ENCODE measurements around the gene FHOD3. TPM values are rescaled to one million over a fixed set of nuclear protein-coding genes. Genes with fewer than 3 reads are reported as not detected.

The FHOD3 gene
- total RNA-seq, 1 experiment from 2014 or later: 22.7 TPM

DNA sequence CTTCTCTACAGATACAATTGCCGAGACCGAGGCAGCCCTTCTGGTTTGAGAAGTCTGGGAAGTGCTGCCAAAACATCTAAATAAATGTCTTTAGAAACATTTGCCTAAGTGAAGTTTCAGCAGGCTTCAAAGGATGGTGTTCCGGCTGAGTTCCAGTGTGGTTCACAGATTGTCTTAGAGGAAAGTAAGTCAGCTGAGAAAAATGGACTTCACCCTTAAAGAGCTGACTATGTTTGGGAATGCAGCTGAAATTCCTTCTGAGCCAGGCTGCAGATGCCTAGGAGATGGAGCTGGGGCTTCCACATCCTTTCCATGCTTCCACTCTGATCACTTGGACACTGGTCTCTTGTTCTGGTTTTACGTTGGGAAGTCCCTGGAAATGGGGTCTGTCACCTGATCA, 83.6 kb downstream of the FHOD3 start:
- POLR2A ChIA-PET: interaction anchor here (0.6 kb wide), 1 partner anchor 1592 kb away, joined by 3 read pairs; no protein-coding TSS in a partner anchor
- no TSS peak for BruUV-seq (replicated peaks)
- in situ Hi-C loops (cut with HindIII; ENCODE audit: low pct_unique_long_range_greater_than_20kb, low sequenced_read_pairs): no loop called here

DNA sequence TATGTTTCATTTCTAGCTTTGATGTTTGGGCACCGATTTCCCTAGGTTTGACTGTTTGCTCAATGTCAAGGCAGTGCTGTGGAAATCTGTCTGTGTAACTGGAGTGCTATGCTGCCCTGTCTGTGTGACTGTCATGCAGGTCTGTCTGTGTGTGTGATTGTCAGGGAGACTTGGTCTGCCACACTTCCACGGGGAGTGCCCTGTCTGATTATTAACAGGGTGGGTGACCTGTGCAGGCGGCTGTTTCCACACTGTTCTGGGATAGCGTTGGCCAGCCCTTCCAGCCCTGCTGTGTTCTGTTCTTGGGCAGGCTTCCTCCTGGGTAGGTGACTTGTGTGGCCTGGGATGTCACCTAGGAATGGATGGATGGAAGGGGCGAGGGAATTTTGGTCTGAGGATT, 85.3 kb downstream of the FHOD3 start:
- no peak for TF ChIP-seq POLR2AphosphoS5 (IDR thresholded peaks at IDR 0.05; ENCODE audit: low read depth, low read length)
- TF ChIP-seq, protein P1, sequence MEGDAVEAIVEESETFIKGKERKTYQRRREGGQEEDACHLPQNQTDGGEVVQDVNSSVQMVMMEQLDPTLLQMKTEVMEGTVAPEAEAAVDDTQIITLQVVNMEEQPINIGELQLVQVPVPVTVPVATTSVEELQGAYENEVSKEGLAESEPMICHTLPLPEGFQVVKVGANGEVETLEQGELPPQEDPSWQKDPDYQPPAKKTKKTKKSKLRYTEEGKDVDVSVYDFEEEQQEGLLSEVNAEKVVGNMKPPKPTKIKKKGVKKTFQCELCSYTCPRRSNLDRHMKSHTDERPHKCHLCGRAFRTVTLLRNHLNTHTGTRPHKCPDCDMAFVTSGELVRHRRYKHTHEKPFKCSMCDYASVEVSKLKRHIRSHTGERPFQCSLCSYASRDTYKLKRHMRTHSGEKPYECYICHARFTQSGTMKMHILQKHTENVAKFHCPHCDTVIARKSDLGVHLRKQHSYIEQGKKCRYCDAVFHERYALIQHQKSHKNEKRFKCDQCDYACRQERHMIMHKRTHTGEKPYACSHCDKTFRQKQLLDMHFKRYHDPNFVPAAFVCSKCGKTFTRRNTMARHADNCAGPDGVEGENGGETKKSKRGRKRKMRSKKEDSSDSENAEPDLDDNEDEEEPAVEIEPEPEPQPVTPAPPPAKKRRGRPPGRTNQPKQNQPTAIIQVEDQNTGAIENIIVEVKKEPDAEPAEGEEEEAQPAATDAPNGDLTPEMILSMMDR (IDR thresholded peaks at IDR 0.05): no peak
- TF ChIP-seq TCF7L2 (IDR thresholded peaks at IDR 0.05; ENCODE audit: low read depth, low read length): no peak
- TF ChIP-seq, protein P2, sequence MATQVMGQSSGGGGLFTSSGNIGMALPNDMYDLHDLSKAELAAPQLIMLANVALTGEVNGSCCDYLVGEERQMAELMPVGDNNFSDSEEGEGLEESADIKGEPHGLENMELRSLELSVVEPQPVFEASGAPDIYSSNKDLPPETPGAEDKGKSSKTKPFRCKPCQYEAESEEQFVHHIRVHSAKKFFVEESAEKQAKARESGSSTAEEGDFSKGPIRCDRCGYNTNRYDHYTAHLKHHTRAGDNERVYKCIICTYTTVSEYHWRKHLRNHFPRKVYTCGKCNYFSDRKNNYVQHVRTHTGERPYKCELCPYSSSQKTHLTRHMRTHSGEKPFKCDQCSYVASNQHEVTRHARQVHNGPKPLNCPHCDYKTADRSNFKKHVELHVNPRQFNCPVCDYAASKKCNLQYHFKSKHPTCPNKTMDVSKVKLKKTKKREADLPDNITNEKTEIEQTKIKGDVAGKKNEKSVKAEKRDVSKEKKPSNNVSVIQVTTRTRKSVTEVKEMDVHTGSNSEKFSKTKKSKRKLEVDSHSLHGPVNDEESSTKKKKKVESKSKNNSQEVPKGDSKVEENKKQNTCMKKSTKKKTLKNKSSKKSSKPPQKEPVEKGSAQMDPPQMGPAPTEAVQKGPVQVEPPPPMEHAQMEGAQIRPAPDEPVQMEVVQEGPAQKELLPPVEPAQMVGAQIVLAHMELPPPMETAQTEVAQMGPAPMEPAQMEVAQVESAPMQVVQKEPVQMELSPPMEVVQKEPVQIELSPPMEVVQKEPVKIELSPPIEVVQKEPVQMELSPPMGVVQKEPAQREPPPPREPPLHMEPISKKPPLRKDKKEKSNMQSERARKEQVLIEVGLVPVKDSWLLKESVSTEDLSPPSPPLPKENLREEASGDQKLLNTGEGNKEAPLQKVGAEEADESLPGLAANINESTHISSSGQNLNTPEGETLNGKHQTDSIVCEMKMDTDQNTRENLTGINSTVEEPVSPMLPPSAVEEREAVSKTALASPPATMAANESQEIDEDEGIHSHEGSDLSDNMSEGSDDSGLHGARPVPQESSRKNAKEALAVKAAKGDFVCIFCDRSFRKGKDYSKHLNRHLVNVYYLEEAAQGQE (IDR thresholded peaks at IDR 0.05; ENCODE audit: insufficient read depth in 1 of 2, low read depth in 2 of 2, low read length in 1 of 2): no peak
- no peak for TF ChIP-seq SIN3A (IDR thresholded peaks at IDR 0.05; ENCODE audit: borderline replicate concordance, insufficient read depth, low read depth, low read length)
- Histone ChIP-seq H3K36me3 (ENCODE audit: control insufficient read depth, insufficient read depth, low read length) (no peaks in the 10 kb centered on the region), H3K4me3 (ENCODE audit: low read depth in 2 of 2, low read length in 2 of 2) (no peak overlapping the region), H3K27me3 (ENCODE audit: control insufficient read depth, insufficient read depth, low read length) (no peaks in the 10 kb centered on the region), H3K27ac (ENCODE audit: low read length) (no peak overlapping the region), H3K9me3 (ENCODE audit: control insufficient read depth, insufficient read depth, low read depth, low read length) (no peaks in the 10 kb centered on the region), H3K4me1 (ENCODE audit: control insufficient read depth, insufficient read depth, low read length) (no peaks in the 10 kb centered on the region)
- ChIA-PET CTCF (no interaction called here), POLR2A (interaction anchor here (0.6 kb wide), 1 partner anchor 23 kb away, joined by 5 read pairs; no protein-coding TSS in a partner anchor)
- BruUV-seq (replicated peaks): no TSS peak
- no peak for DNase-seq (ENCODE audit: low read depth, low spot score)
- no peak for ATAC-seq
- in situ Hi-C loops (cut with HindIII; ENCODE audit: low pct_unique_long_range_greater_than_20kb, low sequenced_read_pairs): no loop called here
- intact Hi-C loops (cut with micrococcal nuclease; ENCODE audit: unreplicated experiment): no loop called here

More for the DNA sequence above, 83.6 kb downstream of the FHOD3 start:
- Histone ChIP-seq H3K27me3 (ENCODE audit: control insufficient read depth, insufficient read depth, low read length) (no peaks in the 10 kb centered on the region), H3K4me3 (ENCODE audit: low read depth in 2 of 2, low read length in 2 of 2) (no peak overlapping the region), H3K9me3 (ENCODE audit: control insufficient read depth, insufficient read depth, low read depth, low read length) (no peaks in the 10 kb centered on the region), H3K27ac (ENCODE audit: low read length) (no peak overlapping the region), H3K36me3 (ENCODE audit: control insufficient read depth, insufficient read depth, low read length) (no peaks in the 10 kb centered on the region), H3K4me1 (ENCODE audit: control insufficient read depth, insufficient read depth, low read length) (no peaks in the 10 kb centered on the region)
- intact Hi-C loops (cut with micrococcal nuclease; ENCODE audit: unreplicated experiment): no loop called here
- TF ChIP-seq SIN3A (IDR thresholded peaks at IDR 0.05; ENCODE audit: borderline replicate concordance, insufficient read depth, low read depth, low read length) (no peak), POLR2AphosphoS5 (IDR thresholded peaks at IDR 0.05; ENCODE audit: low read depth, low read length) (no peak), TCF7L2 (IDR thresholded peaks at IDR 0.05; ENCODE audit: low read depth, low read length) (no peak)
- TF ChIP-seq, protein P1 (IDR thresholded peaks at IDR 0.05): no peak
- TF ChIP-seq, protein P2 (IDR thresholded peaks at IDR 0.05; ENCODE audit: insufficient read depth in 1 of 2, low read depth in 2 of 2, low read length in 1 of 2): no peak
- CTCF ChIA-PET: no interaction called here
- DNase-seq (ENCODE audit: low read depth, low spot score) (no peak), ATAC-seq (no peak)

Measured in Panc1 (cell line).